HG02970 (cell line): ENCODE measurements around the gene MVD.
"Not testable (repeated sequence)": the region's sequence is repeated elsewhere in the genome, so short reads cannot be mapped to it uniquely, and the experiment has no call there.

Experiments used
- ATAC-seq: cut with Tn5 transposase; IDR thresholded peaks from one replicate; pipeline ENCODE4 v1.9.1; 2021; ENCODE audit warnings: mild to moderate bottlenecking, moderate library complexity, moderate number of reproducible peaks; ENCODE audit not compliant: unreplicated experiment, low FRiP score

The MVD gene

GRCh38 chr16:88685156-88686061, 22.5 kb upstream of the MVD start:
- ATAC-seq = no peak

DNA sequence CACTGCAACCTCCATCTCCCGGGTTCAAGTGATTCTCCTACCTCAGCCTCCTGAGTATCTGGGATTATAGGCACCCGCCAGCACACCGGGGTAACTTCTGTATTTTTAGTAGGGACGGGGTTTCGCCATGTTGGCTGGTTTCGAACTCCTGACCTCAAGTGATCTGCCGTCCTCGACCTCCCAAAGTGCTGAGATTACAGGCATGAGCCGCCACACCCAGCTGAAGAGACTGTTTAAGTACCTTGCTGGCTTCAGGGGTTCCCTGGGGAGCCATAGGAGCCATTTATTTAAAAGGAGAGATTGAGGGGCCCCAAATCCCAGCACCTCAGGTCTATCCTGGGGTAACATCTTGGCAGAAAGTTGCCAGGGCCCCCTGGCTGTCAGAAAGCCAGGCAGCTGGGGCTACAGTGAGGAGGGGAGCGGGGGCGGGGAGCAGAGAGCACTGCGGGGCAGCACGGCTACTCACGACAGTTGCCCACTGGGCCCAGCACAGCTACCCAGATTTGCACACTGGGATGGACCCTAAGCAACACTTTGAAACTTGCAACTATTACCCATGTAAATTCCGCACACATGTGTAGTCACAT, 21.8 kb upstream of the MVD start:
- ATAC-seq = no peak

DNA sequence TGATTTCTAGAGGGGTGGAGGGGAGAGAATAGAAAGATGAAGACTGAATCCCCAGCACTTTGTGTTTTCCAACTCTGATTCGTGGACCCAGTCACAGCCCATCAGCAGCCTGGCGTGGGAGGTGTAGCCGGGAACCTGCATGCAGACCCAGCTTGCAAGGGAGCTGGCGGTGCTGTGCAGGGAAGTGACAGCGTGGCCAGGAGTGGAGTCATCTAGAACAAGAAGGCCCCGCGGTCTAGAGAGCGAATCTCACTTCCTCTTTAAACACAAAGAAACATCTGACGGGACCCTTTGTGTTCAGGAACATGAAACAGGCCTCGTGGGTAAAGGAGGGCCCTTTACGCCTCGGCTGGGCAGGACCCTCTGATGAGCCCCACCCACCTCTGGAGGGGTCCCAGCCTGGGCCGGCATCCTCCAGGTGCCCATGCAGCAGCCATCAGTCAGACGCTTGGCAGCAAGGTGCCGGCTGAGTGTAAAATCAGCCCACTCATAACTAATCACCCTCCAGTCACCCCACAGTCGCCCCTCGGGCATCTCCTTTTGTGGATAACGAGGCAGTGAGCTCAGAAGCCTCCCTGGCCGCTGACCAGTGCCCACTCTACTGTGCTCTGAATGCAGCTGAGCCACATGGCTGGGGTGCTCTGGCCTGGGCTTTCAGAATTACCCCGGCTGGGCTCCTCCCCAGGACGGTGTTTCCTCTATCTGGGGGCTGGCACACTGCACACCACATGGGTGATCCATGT, 19.0 kb upstream of the MVD start:
- peak; percentile 45 for ATAC-seq

DNA sequence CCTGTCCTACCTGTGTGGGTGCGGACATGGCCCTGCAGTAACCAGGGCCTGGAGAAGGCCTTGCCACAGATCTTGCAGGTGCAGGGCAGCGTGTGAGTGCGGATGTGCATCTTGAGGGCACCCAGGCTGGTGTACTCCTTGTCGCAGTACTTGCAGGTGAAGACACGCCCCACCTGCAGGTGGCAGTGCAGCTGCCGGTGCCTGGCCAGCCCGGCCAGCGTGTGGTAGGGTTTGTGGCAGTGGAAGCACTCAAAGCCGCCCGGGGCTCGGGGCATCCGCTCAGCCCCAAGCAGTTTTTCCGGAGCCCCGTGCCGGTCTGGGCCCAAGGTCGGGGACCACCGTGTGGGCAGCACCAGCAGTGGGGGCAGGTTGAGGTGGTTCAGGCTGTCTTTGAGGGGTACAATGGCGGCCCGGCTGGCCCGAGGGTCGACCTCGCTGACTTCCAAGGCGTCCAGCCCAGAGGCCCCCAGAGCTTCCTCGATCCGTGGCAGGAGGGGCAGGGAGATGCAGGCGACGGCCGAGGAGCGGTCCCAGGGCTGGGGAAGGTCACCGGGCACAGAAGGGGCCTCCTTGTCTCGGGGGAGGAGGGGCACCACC, 18.3 kb upstream of the MVD start:
- ATAC-seq = peak; percentile 6

GRCh38 chr16:88680554-88681083, 17.7 kb upstream of the MVD start:
- no peak for ATAC-seq

DNA sequence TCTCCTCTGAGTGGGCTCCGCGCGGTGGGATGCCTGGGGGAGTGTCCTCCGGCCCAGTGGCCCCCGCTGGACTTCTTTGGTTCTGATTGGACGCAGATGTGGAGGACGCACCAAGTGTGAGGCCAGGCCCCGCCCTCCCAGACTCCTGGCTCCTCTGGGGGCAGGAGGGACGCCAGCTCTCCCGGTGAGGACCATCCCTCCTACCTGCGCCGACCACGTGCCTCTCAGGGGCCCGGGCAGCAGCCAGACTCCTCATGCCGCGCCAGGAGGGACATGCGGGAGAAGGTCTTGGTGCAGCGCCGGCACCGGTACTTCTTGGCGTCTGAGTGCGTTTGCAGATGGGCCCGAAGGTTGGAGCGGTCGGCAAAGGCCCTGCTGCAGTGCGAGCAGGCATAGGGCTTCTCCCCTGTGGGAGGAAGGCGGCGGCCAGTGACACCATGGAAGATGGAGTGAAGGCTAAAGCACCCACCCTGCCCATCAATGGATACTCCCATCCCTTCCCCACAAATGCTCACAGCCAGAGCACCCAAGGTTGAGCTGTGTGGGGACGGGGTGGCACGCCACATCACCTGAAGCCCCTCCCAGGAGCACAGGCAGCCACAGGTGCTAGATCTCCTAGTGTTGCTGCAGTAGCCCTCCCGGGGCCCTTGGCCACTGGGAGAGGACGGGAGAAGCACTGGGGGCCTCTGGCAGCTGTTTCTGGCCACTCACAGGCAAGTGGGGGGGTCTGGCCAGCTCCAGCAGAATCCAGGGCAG, 15.5 kb upstream of the MVD start:
- no peak for ATAC-seq

- no peak for ATAC-seq
These were observed 14.8 kb upstream of the MVD start for GRCh38 chr16:88677721-88678120.

- no peak for ATAC-seq
These were observed 13.8 kb upstream of the MVD start for GRCh38 chr16:88676502-88677242.

DNA sequence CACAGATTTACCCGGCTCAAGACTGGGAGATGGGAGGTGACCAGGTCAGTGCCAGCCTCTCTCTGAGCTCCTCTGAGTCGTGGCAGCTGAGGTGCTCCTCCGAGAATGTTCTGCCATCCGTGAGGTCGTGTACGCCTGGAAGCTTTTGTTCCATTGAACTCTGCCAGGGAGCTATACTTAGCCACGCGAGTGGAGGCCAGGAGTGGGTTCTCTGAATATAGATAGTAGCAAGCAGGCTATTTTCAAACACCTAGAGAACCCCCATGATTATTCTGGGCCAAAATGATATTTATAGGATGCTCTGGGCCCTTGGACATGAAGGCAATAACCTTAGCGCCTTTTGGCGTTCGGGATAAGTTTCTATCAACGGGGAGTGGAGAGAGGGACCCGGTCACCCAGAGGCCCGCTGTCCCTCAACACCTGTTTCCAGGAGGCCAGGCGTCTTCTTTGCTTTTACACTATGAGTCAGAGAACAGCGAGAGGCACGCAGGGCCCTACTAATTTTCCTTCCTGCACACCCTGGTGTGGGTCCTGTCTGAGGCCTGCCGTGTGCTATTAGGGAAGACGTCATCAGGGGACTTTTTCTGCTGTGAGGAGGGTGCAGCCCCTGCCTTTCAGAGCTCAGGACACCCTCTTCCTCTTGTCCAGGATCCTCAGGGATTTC, 11.0 kb upstream of the MVD start:
- no peak for ATAC-seq

GRCh38 chr16:88672776-88673175, 9.9 kb upstream of the MVD start:
- no peak for ATAC-seq

GRCh38 chr16:88671806-88672205, 8.9 kb upstream of the MVD start:
- ATAC-seq = no peak

DNA sequence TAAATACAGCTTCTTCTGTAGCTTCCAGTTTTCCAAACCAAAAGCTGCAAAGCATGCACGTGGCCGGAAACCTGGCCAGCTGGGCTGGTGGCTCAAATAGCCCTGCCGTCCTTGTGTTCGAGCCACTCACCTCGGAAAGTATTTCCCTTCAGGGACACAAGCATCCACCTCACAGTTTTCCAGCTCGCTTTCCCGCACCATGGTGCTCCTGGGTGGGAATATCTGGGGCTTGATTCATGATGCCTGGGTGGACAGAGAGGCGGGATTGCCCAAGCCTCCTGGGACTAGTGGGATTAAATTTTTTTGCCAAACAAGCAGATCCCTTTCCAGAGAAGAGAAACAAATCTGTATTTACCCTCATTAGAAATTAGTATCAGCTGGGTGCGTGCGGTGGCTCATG, 7.1 kb upstream of the MVD start:
- ATAC-seq = no peak

- not testable (repeated sequence) for ATAC-seq
These were observed 6.6 kb upstream of the MVD start for GRCh38 chr16:88669493-88669892.

GRCh38 chr16:88667461-88667860, 4.6 kb upstream of the MVD start:
- ATAC-seq = no peak

DNA sequence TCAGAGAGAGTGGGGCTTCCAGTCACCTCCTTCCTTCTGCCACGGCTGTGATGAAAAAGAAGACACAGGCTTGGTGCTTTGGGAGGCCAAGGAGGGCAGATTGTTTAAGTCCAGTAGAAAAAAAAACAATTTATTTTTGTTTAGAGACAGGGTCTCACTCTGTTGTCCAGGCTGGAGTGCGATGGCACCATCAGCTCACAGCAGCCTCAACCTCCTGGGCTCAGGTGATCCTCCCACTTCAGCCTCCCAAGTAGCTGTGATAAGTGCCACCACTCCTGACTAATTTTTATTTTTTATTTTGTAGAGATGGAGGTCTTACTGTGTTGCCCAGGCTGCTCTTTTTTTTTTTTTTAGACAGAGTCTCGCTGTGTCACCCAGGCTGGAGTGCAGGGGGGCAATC, 2.7 kb upstream of the MVD start:
- no peak for ATAC-seq

DNA sequence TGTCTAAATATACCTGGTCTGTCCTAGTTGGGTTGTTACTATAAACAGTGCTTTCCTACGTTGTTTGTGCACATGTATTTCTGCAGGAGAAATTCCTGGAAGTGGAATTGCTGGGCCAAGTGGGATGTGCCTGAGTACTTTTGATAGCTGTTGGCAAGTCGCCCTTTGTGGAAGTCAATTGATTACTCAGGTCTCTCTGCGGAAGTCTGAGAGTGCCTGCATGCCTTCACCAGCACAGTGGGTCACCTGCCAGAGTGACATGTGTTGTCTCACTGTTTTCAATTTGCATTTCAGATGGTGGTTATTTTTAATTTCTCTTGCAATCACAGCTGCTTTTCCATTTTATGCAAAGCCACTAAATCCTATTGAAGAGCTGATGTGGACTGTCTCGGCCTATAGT, 2.3 kb upstream of the MVD start:
- ATAC-seq = no peak

DNA sequence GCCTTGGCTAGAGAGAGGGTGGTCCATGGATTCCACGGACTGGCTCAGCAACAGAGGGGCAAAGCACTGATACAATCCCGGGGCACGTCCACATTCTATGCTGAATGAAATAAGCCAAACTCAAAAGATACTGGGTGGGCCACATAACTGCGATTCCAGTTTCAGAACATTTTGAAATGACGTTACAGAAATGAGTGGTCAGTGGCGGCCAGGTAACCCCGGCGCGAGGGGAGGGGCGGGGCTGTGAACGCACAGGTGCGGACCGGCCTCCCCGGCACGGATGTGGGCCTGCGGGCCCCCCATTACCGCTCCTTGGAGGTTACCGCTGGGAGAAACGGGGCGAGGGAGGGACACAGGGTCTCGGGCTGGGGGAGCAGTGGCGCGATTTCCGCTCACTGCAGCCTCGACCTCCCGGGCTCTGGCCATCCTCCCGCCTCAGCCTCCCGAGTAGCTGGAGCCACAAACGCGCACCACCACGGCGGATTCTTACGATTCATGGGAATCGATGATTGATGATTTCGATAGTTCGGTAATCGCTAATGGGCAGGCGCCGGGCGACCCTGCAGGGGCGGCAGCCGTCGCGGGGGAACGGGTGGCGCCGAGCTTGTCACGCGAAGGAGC, 559 bp downstream of the MVD start:
- ATAC-seq = peak; percentile 0

- no peak for ATAC-seq
These were observed 1.4 kb downstream of the MVD start for GRCh38 chr16:88661468-88661867.
